Suprapubic skin (tissue), 3 donors: ENCODE measurements around the gene KCNH6.

Experiments
- POLR2A ChIP-seq, 2 donors: fragments of 450-650 bp; IDR thresholded peaks; one replicate each; pipeline ENCODE4 v1.6.1; 2017; ENCODE audit warnings: antibody characterized with exemption in 2 of 2, mild to moderate bottlenecking in 2 of 2, moderate library complexity in 2 of 2
- TF ChIP-seq, protein P1 (sequence below), 2 donors: fragments of 200-600 bp in 1 of 2; fragments of 450-650 bp in 1 of 2; sonication (generic) in 1 of 2; IDR thresholded peaks; one replicate each; pipeline ENCODE4 v1.5.1; 2016 to 2019; ENCODE audit warnings: antibody characterized with exemption in 2 of 2, mild to moderate bottlenecking in 1 of 2, moderate library complexity in 1 of 2

DNA sequence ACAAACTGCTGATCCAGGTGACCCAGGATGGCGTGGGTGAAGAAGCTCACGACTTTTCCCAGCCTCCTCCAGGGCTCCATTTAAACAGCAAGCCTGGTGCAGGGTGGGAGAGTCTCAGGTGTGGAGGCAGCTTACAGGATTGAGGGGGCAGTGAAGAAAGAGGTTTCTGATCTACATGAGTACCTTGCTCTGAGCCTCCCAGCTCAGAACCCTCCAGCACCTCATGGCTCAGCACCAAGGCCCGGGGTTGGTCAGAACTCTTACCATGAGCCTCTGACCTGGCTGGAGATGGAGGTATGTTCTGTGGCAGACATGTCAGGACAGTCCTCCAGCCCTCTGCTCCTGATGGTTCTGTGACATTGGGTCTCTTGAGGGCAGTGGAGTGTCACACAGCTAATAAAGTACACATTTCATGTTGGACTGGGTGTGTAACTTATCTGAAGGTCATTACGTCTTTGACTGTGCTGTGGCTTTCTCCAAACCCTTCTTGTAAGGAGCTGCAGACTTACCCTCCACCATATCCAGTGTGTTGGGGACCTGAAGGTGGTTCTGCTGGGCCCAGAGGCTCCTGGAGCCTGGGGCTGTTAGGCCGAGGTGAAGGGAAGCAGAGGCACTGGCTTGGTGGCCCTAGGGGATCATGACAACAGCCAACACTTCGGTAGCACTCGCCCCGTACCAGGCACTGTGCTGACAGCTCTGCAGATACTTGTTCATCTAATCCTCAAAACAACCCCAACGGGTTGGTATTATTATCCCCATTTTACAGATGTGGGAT, 23.3 kb downstream of the KCNH6 start:
- TF ChIP-seq POLR2A (IDR thresholded peaks at IDR 0.05), result no peak
- TF ChIP-seq, protein P1, sequence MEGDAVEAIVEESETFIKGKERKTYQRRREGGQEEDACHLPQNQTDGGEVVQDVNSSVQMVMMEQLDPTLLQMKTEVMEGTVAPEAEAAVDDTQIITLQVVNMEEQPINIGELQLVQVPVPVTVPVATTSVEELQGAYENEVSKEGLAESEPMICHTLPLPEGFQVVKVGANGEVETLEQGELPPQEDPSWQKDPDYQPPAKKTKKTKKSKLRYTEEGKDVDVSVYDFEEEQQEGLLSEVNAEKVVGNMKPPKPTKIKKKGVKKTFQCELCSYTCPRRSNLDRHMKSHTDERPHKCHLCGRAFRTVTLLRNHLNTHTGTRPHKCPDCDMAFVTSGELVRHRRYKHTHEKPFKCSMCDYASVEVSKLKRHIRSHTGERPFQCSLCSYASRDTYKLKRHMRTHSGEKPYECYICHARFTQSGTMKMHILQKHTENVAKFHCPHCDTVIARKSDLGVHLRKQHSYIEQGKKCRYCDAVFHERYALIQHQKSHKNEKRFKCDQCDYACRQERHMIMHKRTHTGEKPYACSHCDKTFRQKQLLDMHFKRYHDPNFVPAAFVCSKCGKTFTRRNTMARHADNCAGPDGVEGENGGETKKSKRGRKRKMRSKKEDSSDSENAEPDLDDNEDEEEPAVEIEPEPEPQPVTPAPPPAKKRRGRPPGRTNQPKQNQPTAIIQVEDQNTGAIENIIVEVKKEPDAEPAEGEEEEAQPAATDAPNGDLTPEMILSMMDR (IDR thresholded peaks at IDR 0.05), result no peak
